RKO (cell line): Measurements from ENCODE around the gene MPST.

ENCODE experiments used
- DNase-seq: peaks from one replicate; pipeline ENCODE4 v3.0.0-alpha.2; 2016; ENCODE audit warnings: low spot score

The MPST gene

DNA sequence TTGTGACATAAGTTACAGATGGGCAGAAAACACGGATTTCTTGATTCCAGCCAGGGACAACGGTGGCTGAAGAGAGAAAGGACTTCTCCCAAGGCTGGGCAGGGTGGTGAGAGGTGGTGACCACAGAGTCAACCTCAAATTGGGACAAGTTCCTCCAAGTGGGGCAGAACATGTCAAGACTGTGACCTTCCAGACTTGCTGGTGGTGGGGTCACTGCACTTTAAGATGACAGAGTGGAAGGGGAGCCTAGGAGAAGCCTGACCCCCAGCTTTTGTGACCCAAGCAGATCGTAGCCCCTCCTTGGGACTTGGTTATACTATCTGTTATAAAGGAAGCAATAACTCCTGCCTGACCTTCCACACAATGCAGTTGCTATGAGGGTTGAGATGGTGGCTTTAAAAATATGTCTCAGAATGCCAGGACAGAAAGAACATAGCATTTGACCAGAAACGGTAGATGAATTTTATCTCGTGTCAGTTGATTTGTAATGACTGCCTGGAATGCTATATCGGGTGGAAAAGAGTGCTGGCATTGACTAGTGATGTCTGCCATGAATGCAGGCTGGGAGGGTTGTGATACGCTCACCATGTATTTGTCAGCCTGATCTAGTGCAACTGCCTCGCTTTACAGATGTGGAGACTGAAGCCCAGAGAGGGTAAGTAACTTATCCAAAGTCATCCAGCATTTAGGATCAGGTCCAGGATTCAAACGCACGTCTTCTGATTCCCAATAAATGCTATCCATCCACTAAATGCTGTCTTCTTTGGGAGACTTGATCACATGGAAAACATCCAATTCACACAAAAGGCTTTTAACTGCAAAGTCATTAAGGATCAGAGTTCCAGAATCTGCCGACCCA lies 18.6 kb upstream of the MPST start:
- DNase-seq, result no peak

DNA sequence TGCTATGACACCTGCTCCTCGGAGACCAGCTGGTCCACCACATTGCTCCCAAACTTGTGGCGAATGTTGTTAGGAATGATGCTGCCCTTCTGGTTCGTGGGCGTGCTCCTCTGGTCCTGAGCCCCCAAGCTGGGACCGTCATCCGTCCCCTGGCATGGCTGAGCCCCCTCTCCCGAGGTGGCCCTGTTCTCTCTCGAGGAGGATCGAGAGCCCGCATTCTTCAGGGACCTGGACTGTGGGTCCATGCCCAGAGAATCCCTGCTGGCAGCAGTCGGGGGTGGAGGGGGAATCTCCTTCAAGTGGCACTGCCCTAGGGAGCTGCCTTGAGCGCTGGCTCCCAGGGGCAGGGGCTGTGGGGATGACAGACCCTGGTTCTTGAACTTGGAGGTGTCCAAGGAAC lies 17.7 kb upstream of the MPST start:
- no peak for DNase-seq

DNA sequence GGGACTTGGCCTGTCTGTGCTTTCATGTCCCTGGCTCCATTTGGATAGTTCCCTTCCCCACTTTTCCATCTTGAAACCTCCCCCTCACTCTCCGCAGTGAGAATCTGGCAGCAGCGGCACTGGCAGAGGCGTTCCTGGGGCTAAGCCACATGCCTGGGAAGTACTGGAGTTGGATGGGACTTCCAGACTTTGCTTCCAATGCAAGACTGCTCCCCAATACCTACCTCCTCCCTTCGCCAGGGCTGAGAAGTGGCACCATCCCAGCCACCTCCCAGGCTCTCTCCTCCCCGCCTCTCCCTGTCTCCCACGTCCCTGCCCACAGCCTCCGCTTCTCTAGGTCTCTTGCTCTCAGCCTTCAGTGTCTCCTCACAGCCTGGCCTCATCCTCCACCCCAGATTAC lies 16.9 kb upstream of the MPST start:
- DNase-seq, result no peak

DNA sequence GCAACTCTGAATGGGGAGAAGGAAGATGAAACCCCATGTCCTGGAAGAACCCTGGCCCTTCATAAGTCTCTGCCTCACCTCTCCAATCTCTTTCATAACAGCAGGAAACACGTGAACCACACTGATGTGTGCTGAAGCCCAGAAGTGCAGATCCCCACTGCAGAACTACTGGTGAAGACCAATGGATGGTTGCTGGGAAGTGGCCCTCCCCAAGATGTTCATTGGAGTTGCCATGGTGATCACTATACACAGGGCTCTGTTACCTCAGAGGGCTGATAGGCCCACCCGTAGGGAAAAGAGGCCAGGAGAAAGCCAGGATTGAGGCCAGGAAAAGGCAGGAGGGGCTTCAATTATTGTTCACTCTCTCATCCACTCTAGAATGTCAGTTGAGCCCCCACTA lies 11.9 kb upstream of the MPST start:
- DNase-seq, result no peak

DNA sequence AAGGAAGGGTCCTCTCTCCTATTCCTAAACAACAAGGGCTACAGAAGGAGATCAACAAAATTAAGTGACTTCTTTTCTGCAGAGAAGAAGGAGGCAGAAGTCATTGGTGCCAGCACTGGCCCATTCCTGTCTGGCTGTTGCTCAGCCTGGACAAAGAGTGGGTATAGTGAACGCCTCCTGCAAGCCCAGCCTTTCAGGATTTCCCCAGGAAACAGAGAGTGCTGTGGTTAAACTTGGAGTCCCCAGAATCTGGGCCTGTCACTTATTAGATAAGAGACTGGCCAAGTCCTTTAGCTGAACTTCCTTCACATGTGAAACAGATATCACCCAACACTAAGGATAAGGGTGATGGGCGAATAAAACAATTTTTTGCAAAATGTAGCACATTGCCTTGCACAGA lies 11.2 kb upstream of the MPST start:
- DNase-seq, result no peak

DNA sequence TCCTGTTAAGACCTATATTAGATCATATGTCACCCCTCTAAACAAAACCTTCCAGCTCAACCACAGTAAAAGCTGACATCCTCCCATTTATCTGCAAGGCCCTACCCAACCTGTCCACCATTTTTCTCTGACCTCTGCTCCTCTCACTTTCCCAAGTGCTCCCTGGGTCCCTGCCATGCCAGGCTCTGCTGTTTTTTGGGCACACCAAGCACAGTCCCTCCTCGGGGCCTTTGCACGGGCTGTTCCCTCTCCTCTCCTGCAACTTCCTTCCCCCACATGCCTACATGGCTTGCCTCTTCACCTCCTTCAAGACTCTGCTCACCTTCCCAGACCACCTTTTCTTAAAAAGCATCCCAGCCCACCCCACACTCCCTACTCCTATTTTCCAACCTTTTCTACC lies 10.1 kb upstream of the MPST start:
- no peak for DNase-seq

DNA sequence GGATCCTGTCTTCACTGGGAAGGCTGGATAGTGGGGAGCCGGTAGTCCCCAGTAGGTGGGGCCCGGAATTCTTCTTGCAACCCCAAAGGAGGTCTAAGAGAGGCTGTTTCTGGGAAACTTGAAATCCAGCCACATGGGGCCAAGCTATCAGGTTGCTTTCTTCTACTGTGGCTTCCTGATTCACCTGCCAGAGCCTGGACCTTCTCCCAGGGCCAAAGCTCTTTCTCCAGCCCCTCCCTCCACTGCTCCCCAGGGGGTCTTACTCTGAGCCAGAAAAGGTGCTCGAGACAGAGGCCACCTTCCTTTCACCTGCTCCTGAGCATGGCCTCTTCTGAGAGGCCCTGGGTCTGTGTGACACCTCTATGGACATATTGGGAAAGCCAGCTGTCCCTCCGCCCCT lies 9.4 kb upstream of the MPST start:
- DNase-seq, result no peak

DNA sequence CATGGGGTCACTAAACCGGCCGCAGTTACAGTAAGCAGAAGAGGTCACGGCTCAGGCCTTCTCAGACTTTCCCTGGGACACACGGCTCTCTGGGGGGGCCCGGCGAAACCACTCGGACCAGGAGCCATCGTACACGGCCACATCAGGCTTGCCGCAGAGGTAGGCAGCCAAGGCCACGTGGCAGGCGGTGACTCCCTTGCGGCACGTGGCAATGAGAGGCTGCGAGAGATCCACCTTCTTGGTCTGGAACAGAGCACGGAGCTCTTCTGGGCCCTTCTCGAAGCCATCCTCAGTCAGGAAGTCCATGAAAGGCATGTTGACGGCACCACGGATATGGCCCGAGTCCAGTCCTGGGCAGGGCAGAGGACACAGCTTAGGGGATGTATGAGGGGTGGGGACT lies 8.6 kb upstream of the MPST start:
- no peak for DNase-seq

DNA sequence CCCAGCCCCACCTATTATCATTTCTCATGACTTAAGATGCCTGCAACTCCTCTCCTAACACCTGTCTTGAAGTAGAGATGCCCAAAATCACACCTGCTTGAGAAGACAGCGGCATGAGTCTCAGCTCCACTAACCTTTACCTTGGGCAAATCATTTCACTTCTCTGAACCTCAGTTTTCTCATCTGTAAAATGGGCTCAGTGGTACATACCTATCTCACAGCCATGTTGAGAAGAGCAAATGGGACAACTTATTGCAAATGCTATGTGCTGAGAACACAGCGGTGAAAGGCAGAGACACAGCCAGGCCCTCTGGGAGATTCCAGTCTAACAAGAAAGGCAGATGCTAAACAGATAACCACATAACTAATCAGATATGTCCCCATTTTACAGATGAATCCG lies 8.1 kb upstream of the MPST start:
- no peak for DNase-seq

DNA sequence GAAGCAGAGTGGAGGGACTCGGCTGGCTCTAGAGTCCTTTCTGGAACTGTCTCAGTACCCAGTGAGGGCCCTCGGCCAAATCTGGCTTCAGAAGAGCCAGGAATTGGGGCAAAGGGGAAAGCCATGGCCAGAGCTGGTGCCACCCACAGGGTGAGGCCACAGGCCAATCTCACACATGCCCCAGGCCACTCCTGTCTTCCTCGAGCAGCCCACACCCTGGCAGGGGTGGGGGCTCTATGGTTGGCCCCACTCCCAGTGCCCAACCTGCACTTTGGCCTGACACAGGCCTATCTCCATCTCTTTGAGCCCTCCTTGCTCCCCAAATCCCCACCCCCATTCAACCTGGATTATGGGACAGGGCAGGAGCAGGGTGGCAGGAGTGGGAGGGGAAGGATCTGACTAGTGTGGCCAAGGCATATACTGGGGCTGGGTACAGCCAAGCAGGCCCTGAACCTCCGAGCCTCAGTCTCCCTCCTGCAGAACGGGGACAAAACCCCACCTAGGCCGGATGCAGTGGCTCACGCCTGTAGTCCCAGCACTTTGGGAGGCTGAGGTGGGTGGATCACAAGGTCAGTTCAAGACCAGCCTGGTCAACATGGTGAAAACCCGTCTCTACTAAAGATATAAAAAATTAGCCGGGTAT lies 7.2 kb upstream of the MPST start:
- DNase-seq, result no peak

DNA sequence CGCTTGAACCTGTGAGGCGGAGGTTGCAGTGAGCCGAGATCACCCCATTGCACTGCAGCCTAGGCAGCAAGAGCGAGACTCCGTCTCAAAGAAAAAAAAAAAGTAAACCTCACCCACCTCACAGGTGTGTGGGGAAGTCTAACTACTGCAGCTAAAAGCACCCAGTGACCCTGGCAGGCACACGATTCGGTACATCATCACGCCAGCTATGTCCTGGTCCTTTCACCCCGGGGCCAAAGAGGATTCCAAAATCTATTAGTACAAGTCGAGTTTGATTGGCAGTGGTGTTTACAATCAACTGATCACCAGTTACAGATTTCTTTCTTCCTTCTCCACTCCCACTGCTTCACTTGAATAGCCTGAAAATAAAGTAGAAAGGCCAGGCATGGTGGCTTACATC lies 6.6 kb upstream of the MPST start:
- DNase-seq, result no peak

DNA sequence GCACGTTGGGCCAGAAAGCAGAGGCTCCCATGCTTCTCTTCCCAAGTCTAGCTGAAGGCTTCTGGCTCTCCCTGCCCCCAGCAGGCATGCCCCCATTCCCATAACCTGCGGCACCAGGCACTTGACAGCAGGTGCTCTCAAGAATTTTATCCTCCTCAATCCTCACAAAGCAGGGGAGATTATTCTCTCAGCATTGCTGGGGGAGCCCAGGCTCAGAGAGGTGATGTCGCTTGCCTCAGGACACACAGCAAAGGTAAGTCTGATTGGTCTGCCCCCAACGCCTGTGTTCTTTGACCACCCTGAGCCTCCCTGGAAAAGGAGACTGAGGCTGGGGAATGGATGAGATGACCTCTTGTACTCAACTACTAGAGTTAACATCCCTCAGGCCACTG lies 5.1 kb upstream of the MPST start:
- no peak for DNase-seq

DNA sequence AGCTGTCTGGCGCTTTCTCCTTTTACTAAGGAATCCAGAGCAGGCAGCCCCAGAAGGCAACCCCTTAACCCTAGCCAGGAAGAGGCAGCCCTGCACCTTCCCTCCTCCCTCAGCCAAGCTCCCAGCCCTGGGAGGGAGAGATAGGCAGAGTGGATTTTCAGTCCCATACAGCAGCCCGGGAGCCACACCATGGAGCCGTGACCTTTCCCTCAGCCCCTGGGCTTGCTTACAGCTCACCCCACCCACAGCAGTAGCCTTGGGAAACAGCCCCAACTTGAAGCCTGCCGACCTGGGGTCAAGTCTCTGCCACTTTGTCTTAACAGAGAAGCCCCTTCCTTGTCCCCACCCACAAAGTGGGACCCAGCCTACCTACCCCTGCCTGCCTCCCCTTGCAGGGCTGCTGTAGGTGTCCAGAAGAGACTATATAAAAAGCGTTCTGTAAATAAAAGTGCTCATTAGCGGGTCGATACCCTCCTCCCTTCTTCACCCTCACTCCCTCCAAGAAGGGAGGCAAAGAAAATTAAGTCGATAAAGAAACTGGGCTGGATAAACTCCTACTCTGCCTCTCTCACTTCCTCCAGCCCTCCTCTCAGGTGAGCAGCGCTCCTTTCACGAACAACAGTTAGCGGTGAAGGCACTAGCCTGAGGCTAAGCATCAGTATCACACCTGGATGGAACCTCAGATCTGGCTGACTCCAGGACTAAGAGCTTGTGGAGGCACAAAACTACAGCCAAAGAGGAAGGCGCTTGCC lies 4.5 kb upstream of the MPST start:
- DNase-seq, result no peak

DNA sequence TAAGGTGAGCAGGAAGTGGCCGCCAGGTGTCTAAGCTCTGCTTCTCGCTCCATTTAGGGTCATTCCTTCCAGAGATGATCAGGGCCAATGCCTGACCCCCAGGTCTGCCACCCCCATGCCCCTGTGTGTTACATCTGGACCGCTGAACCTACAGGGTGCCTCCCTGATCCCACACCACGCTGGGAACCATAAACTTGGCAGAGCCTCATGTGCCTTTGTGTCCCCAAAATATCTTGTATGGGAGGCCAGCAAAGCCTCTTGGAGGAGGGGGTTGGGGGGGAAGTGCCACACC lies 4.0 kb upstream of the MPST start:
- DNase-seq, result no peak

DNA sequence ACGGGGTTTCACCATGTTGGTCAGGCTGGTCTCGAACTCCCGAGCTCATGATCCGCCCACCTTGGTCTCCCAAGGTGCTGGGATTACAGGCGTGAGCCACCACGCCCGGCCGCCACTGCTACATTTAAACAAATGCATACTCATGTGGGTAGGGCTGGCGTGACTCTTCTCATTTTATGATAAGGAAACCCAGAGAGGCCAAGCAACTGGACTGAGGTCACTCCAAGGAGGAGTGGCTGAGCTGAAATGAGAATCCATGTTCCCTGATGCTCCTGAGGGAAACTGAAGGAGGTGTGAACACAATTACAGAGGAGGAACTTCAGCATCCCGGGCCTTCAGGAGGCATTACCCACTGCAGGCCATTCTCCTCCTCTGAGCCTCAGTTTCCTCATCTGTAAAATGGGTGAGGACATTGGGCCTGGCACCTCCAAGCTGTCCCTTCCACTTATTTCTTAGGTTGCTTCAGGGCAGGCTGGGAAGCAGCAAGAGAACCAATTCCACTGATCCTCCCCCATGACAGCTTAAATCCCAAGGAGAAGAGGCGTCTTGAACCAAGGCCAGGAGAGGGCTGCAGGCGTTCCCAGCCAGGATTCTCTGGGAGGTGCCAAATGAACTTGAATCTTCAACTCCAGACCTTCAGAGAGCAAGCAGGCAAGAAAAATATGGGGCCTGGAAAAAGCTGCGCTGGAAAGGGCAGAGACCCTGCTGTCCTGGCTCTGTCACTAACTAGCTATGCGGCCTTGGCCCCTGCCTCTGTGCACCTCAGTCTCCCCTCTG lies 3.2 kb upstream of the MPST start:
- no peak for DNase-seq

DNA sequence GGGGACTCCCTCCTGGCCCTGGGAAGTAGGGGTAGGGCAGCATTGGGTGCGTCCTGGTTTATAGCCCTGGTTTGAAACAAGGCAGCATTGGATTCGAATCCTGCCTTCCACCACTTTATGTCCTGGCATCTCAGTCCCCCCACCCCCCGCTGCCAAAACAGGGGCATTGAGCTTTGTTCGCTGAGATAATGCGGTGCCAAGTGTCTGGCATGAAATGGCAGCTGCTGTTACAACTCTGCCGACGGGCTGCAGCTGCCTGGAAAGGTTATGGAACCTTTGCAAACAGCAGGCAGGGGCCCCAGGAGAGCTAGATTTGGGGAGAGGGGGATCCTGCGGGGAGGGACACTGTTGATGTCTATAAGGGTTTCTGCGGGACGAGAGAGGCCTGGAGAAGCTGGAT lies 2.2 kb upstream of the MPST start:
- no peak for DNase-seq

DNA sequence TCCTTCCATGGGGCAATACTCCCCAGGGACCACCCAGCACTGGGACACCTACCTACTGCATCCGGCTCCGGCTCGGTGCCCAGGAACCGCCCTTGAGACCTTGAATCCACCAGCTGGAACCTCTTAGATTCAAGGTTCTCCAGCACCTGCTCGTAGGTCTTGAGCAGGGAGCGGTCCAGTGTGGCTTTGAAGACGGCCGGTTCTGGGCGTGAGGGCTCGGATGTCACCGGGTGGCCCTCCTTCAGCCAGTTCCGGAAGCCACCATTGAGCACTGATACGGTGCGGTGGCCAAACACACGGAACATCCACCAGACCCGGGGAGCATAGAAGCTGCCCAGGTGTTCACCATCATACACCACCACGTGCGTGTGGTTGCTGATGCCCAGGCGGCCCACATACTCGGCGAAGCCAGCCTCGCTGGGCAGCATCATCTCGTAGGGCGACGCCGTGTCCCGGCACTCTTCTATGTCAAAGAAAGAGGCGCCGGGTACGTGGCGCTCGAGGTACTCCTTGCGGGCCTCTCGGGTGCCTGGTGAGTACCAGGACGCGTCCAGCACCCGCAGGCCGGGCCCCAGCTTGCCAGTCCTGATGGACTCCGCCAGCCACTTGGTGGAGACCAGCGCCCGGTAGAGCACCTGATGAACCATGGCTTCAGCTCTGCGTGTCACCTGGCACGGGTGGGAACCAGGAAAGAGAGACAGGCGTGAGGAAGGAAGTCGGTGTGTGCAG lies 1.3 kb upstream of the MPST start:
- no peak for DNase-seq

DNA sequence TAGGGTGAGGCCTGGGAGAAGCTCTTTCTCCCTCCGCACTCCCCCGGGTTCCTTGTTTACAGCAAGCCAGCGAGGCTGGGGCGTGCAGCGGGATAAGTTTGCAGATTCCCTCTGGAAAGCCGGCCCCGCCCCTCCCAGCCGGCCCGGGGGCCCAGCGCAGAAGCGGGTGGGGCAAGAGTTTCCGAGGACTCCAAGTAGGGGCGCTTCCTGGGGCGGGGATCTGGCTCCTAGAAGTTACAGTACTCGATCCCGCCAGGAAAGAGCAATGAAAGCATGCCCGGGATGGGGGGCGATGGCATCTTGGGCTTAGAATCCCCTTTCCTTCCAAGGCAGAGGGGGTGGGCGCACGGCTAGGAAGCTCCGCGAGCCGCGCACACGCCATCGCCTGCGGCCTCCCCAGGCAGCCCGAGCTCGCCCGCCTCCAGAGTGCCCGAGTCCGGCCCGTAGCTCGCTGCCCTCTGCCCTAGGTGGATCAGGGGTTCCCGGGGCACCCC lies 680 bp upstream of the MPST start:
- DNase-seq, result peak; percentile 51

DNA sequence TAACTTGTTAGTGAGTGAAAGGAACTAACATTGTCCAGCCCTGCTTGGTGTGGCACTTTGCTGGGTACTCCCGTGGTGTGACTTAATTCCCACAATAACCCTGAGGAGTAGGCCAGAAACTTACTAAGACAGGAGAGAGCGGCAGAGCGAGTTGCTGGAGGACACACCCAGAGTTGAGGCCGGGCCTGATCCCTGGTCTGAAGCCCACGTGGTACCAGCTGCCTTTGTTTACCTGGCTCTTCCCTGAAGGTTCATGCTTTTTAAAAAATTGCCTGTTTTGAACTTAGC lies 594 bp downstream of the MPST start:
- peak; percentile 74 for DNase-seq

DNA sequence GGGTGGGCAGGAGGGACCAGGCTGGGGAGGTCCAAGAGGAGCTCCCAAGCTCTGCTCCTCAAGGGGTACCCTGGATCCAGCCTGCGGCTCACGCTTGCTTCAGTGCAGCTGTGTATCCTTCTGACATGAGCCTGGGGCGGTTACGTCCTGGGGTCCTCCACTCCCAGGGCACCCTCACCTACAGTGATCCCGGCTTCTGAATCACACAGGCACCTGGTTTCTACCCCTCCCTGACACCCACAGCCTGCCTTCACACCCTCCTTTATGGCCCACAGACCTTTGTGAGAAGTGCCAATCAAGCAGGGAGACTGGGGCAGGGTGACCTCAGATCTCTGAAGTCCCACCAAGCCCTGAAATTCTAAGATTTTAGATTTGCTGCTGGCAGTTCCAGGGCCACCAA lies 1.5 kb downstream of the MPST start:
- no peak for DNase-seq

DNA sequence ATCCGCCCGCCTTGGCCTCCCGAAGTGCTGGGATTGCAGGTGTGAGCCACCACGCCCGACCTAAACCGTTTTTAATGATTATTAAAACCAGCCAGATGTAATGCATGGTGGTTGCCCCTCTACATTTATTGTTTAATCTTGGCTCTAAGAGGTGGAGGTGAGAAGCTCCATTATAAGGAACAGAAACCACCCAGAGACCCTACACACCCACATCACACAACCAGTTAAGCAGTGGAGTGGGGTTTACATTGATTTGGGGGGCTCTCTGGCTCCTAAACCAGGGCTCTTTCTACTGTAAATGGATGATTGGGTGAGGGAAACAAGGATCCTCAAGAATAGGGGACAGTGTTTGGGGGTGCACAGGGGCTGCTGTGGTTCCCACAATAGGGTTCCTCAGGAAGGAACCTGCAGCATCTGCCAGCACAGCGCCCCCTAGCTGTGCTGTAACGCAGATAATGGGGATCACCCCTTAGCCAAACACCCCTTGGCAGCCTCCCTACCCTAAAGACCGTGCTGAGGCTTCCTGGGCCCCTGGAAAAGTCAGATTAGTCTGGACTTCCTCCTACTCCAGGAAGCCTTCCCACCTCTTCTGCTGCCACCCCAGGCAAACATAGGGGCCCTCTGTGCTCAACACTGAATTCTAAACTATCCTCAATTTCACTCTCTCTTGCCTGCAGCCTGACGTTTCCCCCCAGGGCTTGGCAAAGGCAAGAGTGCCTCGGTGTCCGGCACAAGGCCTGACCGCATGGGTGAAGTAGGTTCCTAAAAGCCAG lies 2.4 kb downstream of the MPST start:
- peak; percentile 72 for DNase-seq
